GM23338 (cell line): ENCODE measurements around the gene TECTB. TPM values are rescaled to one million over a fixed set of nuclear protein-coding genes. Genes with fewer than 3 reads are reported as not detected.

ENCODE experiments used
- ATAC-seq: fragments of 200-7000 bp; cut with Tn5 transposase; 3 replicates; pipeline ENCODE4 v1.9.1; 2020
- DNase-seq: peaks from one replicate; pipeline ENCODE4 v3.0.0-alpha.2; 2015; ENCODE audit warnings: low spot score
- H2AFZ ChIP-seq: fragments of 200-600 bp; sonication (generic); 2 replicates; pipeline ENCODE4 v1.8.0; 2016; ENCODE audit warnings: antibody characterized with exemption, mild to moderate bottlenecking, moderate library complexity
- H3F3A ChIP-seq: fragments of 200-600 bp; sonication (generic); replicated peaks from 2 replicates; pipeline ENCODE4 v1.8.0; 2017; ENCODE audit warnings: antibody characterized with exemption, mixed run types, low read depth
- H3K27ac ChIP-seq: fragments of 200-600 bp; sonication (generic); 2 replicates; pipeline ENCODE4 v1.6.1; 2016; ENCODE audit warnings: low read depth
- H3K27me3 ChIP-seq: fragments of 200-600 bp; sonication (generic); 2 replicates; pipeline ENCODE4 v1.8.0; 2016; ENCODE audit warnings: mild to moderate bottlenecking, mixed run types, moderate library complexity; ENCODE audit not compliant: insufficient read depth
- H3K36me3 ChIP-seq: fragments of 200-600 bp; sonication (generic); 2 replicates; pipeline ENCODE4 v1.8.0; 2016; ENCODE audit warnings: mild to moderate bottlenecking; ENCODE audit not compliant: insufficient read depth
- H3K4me1 ChIP-seq: fragments of 200-600 bp; sonication (generic); 2 replicates; pipeline ENCODE4 v1.8.0; 2016; ENCODE audit warnings: mild to moderate bottlenecking, moderate library complexity; ENCODE audit not compliant: insufficient read depth
- H3K4me2 ChIP-seq: fragments of 200-600 bp; sonication (generic); 2 replicates; pipeline ENCODE4 v1.7.1; 2017; ENCODE audit warnings: mixed run types
- H3K4me3 ChIP-seq: fragments of 200-600 bp; sonication (generic); 2 replicates; pipeline ENCODE4 v1.6.1; 2016; ENCODE audit warnings: mixed run types
- H3K79me2 ChIP-seq: fragments of 200-600 bp; sonication (generic); replicated peaks from 2 replicates; pipeline ENCODE4 v1.8.0; 2017; ENCODE audit warnings: mild to moderate bottlenecking; ENCODE audit not compliant: insufficient read depth
- H3K9me2 ChIP-seq: fragments of 200-600 bp; sonication (generic); 2 replicates; pipeline ENCODE4 v1.8.0; 2017; ENCODE audit not compliant: insufficient read depth
- H4K20me1 ChIP-seq: fragments of 200-600 bp; sonication (generic); replicated peaks from 2 replicates; pipeline ENCODE4 v1.8.0; 2017; ENCODE audit warnings: mild to moderate bottlenecking; ENCODE audit not compliant: insufficient read depth
- H3K27ac Mint-ChIP-seq: 2 replicates; pipeline ENCODE4 v1.8.0; 2020; ENCODE audit warnings: inconsistent platforms, mild to moderate bottlenecking, moderate library complexity, mixed read lengths
- H3K27me3 Mint-ChIP-seq: 3 replicates; pipeline ENCODE4 v1.8.0; 2022; ENCODE audit warnings: low read depth, mild to moderate bottlenecking, moderate library complexity, mixed read lengths, inconsistent platforms; ENCODE audit not compliant: insufficient read depth, poor library complexity
- H3K36me3 Mint-ChIP-seq: 3 replicates; pipeline ENCODE4 v1.8.0; 2021; ENCODE audit warnings: low read depth, mild to moderate bottlenecking, inconsistent platforms, moderate library complexity, mixed read lengths
- H3K4me1 Mint-ChIP-seq: 3 replicates; pipeline ENCODE4 v1.8.0; 2020; ENCODE audit warnings: mild to moderate bottlenecking, inconsistent platforms, mixed read lengths
- H3K4me3 Mint-ChIP-seq: 3 replicates; pipeline ENCODE4 v1.8.0; 2021; ENCODE audit warnings: moderate library complexity, mild to moderate bottlenecking, inconsistent platforms, mixed read lengths
- H3K9me3 Mint-ChIP-seq: 3 replicates; pipeline ENCODE4 v1.8.0; 2020; ENCODE audit warnings: moderate library complexity, mild to moderate bottlenecking, inconsistent platforms, mixed read lengths
- CREB1 ChIP-seq: fragments of 250-450 bp; sonication (Bioruptor Pico); IDR thresholded peaks from 2 replicates; pipeline ENCODE4 v1.5.0; 2020; ENCODE audit warnings: low read depth, mild to moderate bottlenecking, moderate library complexity
- EZH2 ChIP-seq: fragments of 200-600 bp; sonication (generic); IDR thresholded peaks from one replicate; pipeline ENCODE4 v1.8.0; 2017; ENCODE audit warnings: antibody characterized with exemption, mild to moderate bottlenecking, low read depth; ENCODE audit not compliant: unreplicated experiment
- EZH2phosphoT487 ChIP-seq: fragments of 200-600 bp; sonication (generic); IDR thresholded peaks from one replicate; pipeline ENCODE4 v1.8.1; 2018; ENCODE audit warnings: antibody characterized with exemption; ENCODE audit not compliant: unreplicated experiment
- JUNB ChIP-seq: IDR thresholded peaks from one replicate; pipeline ENCODE4 v1.6.1; 2016; ENCODE audit warnings: antibody characterized with exemption; ENCODE audit not compliant: unreplicated experiment
- NANOG ChIP-seq: IDR thresholded peaks from 2 replicates; pipeline ENCODE4 v1.6.1; 2016; ENCODE audit warnings: antibody characterized with exemption, borderline replicate concordance
- POLR2AphosphoS5 ChIP-seq: IDR thresholded peaks from 2 replicates; pipeline ENCODE4 v1.6.1; 2016; ENCODE audit warnings: antibody characterized with exemption, low read depth
- STAT1 ChIP-seq: IDR thresholded peaks from one replicate; pipeline ENCODE4 v1.6.1; 2016; ENCODE audit warnings: antibody characterized with exemption; ENCODE audit not compliant: unreplicated experiment
- ZNF114 ChIP-seq: fragments of 250-450 bp; sonication (Bioruptor Pico); IDR thresholded peaks from 2 replicates; pipeline ENCODE4 v1.5.0; 2020; ENCODE audit warnings: mild to moderate bottlenecking, moderate library complexity
- ZNF331 ChIP-seq: fragments of 250-450 bp; sonication (Bioruptor Pico); IDR thresholded peaks from 2 replicates; pipeline ENCODE4 v1.5.0; 2020; ENCODE audit warnings: low read depth, mild to moderate bottlenecking, moderate library complexity
- polyA plus RNA-seq: library from polyadenylated mRNA; unstranded; fragments of >200 nt; fragmentation: Nextera tagmentation; extraction: Ambion mirVana; gene quantifications from 2 replicates; pipeline ENCODE4 v1.2.1, GENCODE V29; 2016
- total RNA-seq: library from RNA; depleted of rRNA; stranded (reverse); fragments of >200 nt; shearing (Covaris generic); gene quantifications from 2 replicates; pipeline ENCODE4 v1.2.3, GENCODE V29; 2014
- TF ChIP-seq, protein P1 (sequence below): IDR thresholded peaks from one replicate; pipeline ENCODE4 v1.6.1; 2018; ENCODE audit warnings: antibody characterized with exemption; ENCODE audit not compliant: unreplicated experiment
- TF ChIP-seq, protein P2 (sequence below): fragments of 250-450 bp; sonication (Bioruptor Pico); IDR thresholded peaks from 2 replicates; pipeline ENCODE4 v1.5.0; 2020; ENCODE audit warnings: mild to moderate bottlenecking, moderate library complexity
- TF ChIP-seq, protein P3 (sequence below): IDR thresholded peaks from 2 replicates; pipeline ENCODE4 v1.6.1; 2016; ENCODE audit warnings: antibody characterized with exemption
- TF ChIP-seq, protein P4 (sequence below), 2 experiments: fragments of 200-600 bp in 1 of 2; sonication (generic) in 1 of 2; conservative IDR thresholded peaks; 2 replicates each; pipeline versions ENCODE4 v1.5.1 to v1.6.1; 2016 to 2017; ENCODE audit warnings: antibody characterized with exemption in 2 of 2, low read depth in 2 of 2, mild to moderate bottlenecking in 2 of 2, moderate library complexity in 1 of 2

The TECTB gene
- total and polyA plus RNA-seq, 2 experiments from 2014 or later, result not detected

DNA sequence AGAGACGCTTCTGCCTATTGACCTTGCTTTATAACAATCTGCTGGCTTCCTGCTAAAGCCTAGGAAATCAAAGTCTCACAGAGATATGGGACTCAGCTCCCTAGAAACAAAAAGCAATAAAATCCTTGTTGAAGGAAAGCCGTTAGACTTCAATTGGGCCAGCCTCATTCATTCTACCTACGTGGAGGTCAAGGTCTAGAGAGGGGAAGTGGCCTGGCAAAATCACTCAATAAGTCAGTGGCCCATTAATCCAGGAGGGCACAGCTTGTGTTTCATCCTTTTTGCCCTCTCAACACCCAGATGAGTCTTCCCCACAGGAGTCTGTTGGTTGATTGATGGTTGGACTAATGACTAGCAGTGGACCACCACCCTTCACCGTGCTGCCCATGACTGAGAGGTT lies 50.3 kb downstream of the TECTB start:
- Histone ChIP-seq H3K9me2 (no peaks in the 10 kb centered on the region), H3K4me2 (no peak overlapping the region), H4K20me1 (no peaks in the 10 kb centered on the region), H3K27ac (no peak overlapping the region), H3K36me3 (no peaks in the 10 kb centered on the region), H3K27me3 (no peaks in the 10 kb centered on the region), H2AFZ (no peak overlapping the region), H3F3A (no peaks in the 10 kb centered on the region), H3K4me3 (no peak overlapping the region), H3K79me2 (no peaks in the 10 kb centered on the region), H3K4me1 (no peaks in the 10 kb centered on the region)
- TF ChIP-seq JUNB (no peak), EZH2phosphoT487 (no peak), NANOG (no peak), CREB1 (no peak), POLR2AphosphoS5 (no peak), EZH2 (no peak), ZNF114 (CRISPR knock-in tag) (no peak), STAT1 (no peak), ZNF331 (CRISPR knock-in tag) (no peak)
- TF ChIP-seq, protein P1, sequence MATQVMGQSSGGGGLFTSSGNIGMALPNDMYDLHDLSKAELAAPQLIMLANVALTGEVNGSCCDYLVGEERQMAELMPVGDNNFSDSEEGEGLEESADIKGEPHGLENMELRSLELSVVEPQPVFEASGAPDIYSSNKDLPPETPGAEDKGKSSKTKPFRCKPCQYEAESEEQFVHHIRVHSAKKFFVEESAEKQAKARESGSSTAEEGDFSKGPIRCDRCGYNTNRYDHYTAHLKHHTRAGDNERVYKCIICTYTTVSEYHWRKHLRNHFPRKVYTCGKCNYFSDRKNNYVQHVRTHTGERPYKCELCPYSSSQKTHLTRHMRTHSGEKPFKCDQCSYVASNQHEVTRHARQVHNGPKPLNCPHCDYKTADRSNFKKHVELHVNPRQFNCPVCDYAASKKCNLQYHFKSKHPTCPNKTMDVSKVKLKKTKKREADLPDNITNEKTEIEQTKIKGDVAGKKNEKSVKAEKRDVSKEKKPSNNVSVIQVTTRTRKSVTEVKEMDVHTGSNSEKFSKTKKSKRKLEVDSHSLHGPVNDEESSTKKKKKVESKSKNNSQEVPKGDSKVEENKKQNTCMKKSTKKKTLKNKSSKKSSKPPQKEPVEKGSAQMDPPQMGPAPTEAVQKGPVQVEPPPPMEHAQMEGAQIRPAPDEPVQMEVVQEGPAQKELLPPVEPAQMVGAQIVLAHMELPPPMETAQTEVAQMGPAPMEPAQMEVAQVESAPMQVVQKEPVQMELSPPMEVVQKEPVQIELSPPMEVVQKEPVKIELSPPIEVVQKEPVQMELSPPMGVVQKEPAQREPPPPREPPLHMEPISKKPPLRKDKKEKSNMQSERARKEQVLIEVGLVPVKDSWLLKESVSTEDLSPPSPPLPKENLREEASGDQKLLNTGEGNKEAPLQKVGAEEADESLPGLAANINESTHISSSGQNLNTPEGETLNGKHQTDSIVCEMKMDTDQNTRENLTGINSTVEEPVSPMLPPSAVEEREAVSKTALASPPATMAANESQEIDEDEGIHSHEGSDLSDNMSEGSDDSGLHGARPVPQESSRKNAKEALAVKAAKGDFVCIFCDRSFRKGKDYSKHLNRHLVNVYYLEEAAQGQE, result no peak
- TF ChIP-seq, protein P2, sequence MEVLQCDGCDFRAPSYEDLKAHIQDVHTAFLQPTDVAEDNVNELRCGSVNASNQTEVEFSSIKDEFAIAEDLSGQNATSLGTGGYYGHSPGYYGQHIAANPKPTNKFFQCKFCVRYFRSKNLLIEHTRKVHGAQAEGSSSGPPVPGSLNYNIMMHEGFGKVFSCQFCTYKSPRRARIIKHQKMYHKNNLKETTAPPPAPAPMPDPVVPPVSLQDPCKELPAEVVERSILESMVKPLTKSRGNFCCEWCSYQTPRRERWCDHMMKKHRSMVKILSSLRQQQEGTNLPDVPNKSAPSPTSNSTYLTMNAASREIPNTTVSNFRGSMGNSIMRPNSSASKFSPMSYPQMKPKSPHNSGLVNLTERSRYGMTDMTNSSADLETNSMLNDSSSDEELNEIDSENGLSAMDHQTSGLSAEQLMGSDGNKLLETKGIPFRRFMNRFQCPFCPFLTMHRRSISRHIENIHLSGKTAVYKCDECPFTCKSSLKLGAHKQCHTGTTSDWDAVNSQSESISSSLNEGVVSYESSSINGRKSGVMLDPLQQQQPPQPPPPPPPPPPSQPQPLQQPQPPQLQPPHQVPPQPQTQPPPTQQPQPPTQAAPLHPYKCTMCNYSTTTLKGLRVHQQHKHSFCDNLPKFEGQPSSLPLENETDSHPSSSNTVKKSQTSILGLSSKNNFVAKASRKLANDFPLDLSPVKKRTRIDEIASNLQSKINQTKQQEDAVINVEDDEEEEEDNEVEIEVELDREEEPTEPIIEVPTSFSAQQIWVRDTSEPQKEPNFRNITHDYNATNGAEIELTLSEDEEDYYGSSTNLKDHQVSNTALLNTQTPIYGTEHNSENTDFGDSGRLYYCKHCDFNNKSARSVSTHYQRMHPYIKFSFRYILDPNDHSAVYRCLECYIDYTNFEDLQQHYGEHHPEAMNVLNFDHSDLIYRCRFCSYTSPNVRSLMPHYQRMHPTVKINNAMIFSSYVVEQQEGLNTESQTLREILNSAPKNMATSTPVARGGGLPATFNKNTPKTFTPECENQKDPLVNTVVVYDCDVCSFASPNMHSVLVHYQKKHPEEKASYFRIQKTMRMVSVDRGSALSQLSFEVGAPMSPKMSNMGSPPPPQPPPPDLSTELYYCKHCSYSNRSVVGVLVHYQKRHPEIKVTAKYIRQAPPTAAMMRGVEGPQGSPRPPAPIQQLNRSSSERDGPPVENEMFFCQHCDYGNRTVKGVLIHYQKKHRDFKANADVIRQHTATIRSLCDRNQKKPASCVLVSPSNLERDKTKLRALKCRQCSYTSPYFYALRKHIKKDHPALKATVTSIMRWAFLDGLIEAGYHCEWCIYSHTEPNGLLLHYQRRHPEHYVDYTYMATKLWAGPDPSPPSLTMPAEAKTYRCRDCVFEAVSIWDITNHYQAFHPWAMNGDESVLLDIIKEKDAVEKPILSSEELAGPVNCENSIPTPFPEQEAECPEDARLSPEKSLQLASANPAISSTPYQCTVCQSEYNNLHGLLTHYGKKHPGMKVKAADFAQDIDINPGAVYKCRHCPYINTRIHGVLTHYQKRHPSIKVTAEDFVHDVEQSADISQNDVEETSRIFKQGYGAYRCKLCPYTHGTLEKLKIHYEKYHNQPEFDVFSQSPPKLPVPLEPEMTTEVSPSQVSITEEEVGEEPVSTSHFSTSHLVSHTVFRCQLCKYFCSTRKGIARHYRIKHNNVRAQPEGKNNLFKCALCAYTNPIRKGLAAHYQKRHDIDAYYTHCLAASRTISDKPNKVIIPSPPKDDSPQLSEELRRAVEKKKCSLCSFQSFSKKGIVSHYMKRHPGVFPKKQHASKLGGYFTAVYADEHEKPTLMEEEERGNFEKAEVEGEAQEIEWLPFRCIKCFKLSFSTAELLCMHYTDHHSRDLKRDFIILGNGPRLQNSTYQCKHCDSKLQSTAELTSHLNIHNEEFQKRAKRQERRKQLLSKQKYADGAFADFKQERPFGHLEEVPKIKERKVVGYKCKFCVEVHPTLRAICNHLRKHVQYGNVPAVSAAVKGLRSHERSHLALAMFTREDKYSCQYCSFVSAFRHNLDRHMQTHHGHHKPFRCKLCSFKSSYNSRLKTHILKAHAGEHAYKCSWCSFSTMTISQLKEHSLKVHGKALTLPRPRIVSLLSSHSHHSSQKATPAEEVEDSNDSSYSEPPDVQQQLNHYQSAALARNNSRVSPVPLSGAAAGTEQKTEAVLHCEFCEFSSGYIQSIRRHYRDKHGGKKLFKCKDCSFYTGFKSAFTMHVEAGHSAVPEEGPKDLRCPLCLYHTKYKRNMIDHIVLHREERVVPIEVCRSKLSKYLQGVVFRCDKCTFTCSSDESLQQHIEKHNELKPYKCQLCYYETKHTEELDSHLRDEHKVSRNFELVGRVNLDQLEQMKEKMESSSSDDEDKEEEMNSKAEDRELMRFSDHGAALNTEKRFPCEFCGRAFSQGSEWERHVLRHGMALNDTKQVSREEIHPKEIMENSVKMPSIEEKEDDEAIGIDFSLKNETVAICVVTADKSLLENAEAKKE (CRISPR knock-in tag), result no peak
- TF ChIP-seq, protein P3, sequence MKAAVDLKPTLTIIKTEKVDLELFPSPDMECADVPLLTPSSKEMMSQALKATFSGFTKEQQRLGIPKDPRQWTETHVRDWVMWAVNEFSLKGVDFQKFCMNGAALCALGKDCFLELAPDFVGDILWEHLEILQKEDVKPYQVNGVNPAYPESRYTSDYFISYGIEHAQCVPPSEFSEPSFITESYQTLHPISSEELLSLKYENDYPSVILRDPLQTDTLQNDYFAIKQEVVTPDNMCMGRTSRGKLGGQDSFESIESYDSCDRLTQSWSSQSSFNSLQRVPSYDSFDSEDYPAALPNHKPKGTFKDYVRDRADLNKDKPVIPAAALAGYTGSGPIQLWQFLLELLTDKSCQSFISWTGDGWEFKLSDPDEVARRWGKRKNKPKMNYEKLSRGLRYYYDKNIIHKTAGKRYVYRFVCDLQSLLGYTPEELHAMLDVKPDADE, result no peak
- TF ChIP-seq, protein P4, sequence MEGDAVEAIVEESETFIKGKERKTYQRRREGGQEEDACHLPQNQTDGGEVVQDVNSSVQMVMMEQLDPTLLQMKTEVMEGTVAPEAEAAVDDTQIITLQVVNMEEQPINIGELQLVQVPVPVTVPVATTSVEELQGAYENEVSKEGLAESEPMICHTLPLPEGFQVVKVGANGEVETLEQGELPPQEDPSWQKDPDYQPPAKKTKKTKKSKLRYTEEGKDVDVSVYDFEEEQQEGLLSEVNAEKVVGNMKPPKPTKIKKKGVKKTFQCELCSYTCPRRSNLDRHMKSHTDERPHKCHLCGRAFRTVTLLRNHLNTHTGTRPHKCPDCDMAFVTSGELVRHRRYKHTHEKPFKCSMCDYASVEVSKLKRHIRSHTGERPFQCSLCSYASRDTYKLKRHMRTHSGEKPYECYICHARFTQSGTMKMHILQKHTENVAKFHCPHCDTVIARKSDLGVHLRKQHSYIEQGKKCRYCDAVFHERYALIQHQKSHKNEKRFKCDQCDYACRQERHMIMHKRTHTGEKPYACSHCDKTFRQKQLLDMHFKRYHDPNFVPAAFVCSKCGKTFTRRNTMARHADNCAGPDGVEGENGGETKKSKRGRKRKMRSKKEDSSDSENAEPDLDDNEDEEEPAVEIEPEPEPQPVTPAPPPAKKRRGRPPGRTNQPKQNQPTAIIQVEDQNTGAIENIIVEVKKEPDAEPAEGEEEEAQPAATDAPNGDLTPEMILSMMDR (conservative IDR thresholded peaks at IDR 0.05; ENCODE audit: low read depth in 2 of 2), result no peak
- ATAC-seq, result no peak
- Mint-ChIP-seq H3K27me3 (peaks cover 2% of the 10 kb centered on the region), H3K9me3 (no peaks in the 10 kb centered on the region; the same call in 2 of the 3 replicates), H3K4me3 (no peak overlapping the region), H3K36me3 (no peaks in the 10 kb centered on the region), H3K4me1 (no peaks in the 10 kb centered on the region; the same call in 2 of the 3 replicates), H3K27ac (no peak overlapping the region)
- DNase-seq, result no peak
